Right lobe of liver (tissue), 6 donors: ENCODE results near the gene CGB2. TPM values are rescaled to one million over a fixed set of nuclear protein-coding genes. Genes with fewer than 3 reads are reported as not detected.

Experiments used
- ATAC-seq, 4 donors: fragments of 200-7000 bp; cut with Tn5 transposase; one replicate each; pipeline ENCODE4 v1.9.1; 2020; ENCODE audit warnings: mild to moderate bottlenecking in 4 of 4, moderate library complexity in 4 of 4
- DNase-seq, 3 donors: peaks; one replicate each; pipeline ENCODE4 v3.0.0-alpha.2; 2020
- H3K27ac ChIP-seq, 3 donors: fragments of 200-600 bp; one replicate each; pipeline ENCODE4 v1.8.0; 2022
- H3K27me3 ChIP-seq, 2 donors: fragments of 200-600 bp; one replicate each; pipeline ENCODE4 v1.8.0; 2022
- H3K36me3 ChIP-seq, 4 donors: fragments of 200-600 bp; sonication (generic) in 1 of 4; one replicate each; pipeline versions ENCODE4 v1.5.1 to v1.8.0; 2017 to 2022; ENCODE audit warnings: control low read depth in 1 of 4
- H3K4me1 ChIP-seq, 4 donors: fragments of 200-600 bp; sonication (generic) in 1 of 4; one replicate each; pipeline versions ENCODE4 v1.5.1 to v1.8.0; 2017 to 2022; ENCODE audit warnings: control low read depth in 1 of 4
- H3K4me3 ChIP-seq, 3 donors: fragments of 200-600 bp; one replicate each; pipeline ENCODE4 v1.8.0; 2022
- H3K9me3 ChIP-seq, 4 donors: fragments of 200-600 bp; sonication (generic) in 1 of 4; one replicate each; pipeline versions ENCODE4 v1.5.1 to v1.8.0; 2017 to 2022; ENCODE audit warnings: control low read depth in 1 of 4
- POLR2A ChIP-seq: fragments of 450-650 bp; IDR thresholded peaks from one replicate; pipeline ENCODE4 v1.6.1; 2017; ENCODE audit warnings: antibody characterized with exemption, mild to moderate bottlenecking
- WGBS: methylation state at CpG from one replicate; pipeline ENCODE4 v1.1.6; 2018; ENCODE audit warnings: low coverage, low lambda C conversion rate; ENCODE audit not compliant: insufficient coverage; ENCODE audit errors: missing lambda C conversion rate; 5-methylcytosine and 5-hydroxymethylcytosine counted together
- intact Hi-C, 2 donors: fragments of 100-400 bp; cut with DNase I; formaldehyde crosslinking; loops; one replicate each; pipeline versions ENCODE4 v1.11.2 to v1.14.1; 2022
- total RNA-seq, 6 experiments: library from RNA; depleted of rRNA in 2 of 6; stranded (reverse); fragments of >200 nt in 2 of 6; fragmentation: NEBNext Ultra II Directional in 3 of 6; extraction: Animal tissue kit (Norgen Biotek cat#: 25700) in 3 of 6; gene quantifications; one replicate each; pipeline versions ENCODE4 v1.1.0 to v1.2.4, GENCODE V29; 2016 to 2023
- TF ChIP-seq, protein P1 (sequence below), 4 donors: fragments of 200-600 bp in 3 of 4; fragments of 450-650 bp in 1 of 4; IDR thresholded peaks; one replicate each; pipeline versions ENCODE4 v1.5.1 to v1.8.0; 2016 to 2022; ENCODE audit warnings: antibody characterized with exemption in 4 of 4, mild to moderate bottlenecking in 2 of 4
- donor health status: DM: no; HTN: yes; CAD: no.
- donor health status: DM: no; HTN: no; CAD: no.
- donor health status: DM: no; HTN: no; CAD: no.
- donor health status: DM: no; HTN: yes; CAD: no.
- donor health status: DM: no; HTN: yes; CAD: no.

CGB2 gene
- total RNA-seq, 6 experiments from 2014 or later, result not detected

DNA sequence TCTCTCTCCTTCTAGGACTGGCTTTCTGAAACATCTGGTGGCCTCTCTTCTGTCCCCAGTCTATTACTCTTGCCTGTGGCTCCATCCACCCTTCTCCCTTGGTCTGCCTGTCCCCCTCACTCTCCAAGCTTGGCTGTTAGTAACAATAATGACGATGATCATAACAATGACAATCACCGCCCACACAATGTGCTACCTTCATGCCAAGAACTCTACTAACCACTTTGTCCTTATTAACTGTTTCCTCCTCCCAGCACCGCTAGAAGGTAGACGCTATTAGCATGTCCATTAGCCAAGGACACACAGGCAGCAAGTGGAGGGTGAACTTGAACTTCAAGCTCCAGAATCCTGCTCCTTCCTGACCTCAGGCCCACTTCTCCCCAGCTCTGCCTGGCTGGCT is 41.3 kb upstream of the CGB2 start:
- no peaks in the 10 kb centered on the region for H3K9me3 ChIP-seq
- 73% methylated on average over 4 of the region's 4 CpGs for WGBS
- H3K27me3 ChIP-seq, result no peaks in the 10 kb centered on the region
- no peak overlapping the region for H3K4me3 ChIP-seq
- DNase-seq (no peak), ATAC-seq (no peak)
- H3K27ac ChIP-seq, result no peak overlapping the region
- H3K4me1 ChIP-seq, result peaks cover 0 to 18% (median 11%) of the 10 kb centered on the region in 4 donors
- H3K36me3 ChIP-seq, result peaks cover 0 to 21% (median 0%) of the 10 kb centered on the region in 4 donors
- intact Hi-C loops, result no loop called here
- TF ChIP-seq, protein P1, sequence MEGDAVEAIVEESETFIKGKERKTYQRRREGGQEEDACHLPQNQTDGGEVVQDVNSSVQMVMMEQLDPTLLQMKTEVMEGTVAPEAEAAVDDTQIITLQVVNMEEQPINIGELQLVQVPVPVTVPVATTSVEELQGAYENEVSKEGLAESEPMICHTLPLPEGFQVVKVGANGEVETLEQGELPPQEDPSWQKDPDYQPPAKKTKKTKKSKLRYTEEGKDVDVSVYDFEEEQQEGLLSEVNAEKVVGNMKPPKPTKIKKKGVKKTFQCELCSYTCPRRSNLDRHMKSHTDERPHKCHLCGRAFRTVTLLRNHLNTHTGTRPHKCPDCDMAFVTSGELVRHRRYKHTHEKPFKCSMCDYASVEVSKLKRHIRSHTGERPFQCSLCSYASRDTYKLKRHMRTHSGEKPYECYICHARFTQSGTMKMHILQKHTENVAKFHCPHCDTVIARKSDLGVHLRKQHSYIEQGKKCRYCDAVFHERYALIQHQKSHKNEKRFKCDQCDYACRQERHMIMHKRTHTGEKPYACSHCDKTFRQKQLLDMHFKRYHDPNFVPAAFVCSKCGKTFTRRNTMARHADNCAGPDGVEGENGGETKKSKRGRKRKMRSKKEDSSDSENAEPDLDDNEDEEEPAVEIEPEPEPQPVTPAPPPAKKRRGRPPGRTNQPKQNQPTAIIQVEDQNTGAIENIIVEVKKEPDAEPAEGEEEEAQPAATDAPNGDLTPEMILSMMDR (IDR thresholded peaks at IDR 0.05), result no peak
- TF ChIP-seq POLR2A, result no peak

DNA sequence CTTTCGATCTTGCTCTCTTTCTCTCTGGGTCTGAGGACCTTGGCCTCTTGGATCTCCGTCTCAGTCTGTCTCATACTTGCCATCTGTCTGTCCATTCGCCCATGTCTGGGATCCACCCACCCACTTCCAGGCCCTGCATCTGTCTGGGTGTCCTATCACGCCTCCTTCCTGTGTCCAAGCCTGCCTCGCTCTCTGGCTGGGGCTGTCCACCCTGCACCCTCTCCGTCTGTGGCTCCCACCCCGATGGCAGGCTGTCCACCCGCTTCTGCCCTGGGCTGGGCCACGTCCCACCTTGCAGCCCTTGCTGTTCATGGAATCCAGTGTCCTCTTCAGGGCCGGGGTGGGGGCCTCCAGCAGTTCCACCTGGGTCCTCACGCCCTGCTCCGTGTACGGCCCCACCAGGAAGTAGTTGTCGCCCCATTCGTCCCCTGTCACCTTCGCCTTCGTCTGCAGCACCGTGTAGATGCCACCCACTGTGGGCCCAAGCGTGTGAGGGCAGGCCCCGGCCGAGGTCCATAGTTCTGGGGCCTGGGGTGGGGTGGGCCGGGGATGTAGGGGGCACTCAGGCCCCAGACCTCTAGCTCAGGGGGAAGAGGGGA is 40.6 kb upstream of the CGB2 start:
- no peak for DNase-seq
- Histone ChIP-seq H3K4me1 (peaks cover 0 to 18% (median 11%) of the 10 kb centered on the region in 4 donors), H3K27me3 (no peaks in the 10 kb centered on the region), H3K36me3 (peaks cover 0 to 14% (median 0%) of the 10 kb centered on the region in 4 donors), H3K27ac (no peak overlapping the region), H3K4me3 (no peak overlapping the region), H3K9me3 (no peaks in the 10 kb centered on the region)
- 89% methylated on average over 4 of the region's 22 CpGs for WGBS
- ATAC-seq, result no peak
- intact Hi-C loops, result no loop called here
- TF ChIP-seq POLR2A, result no peak
- TF ChIP-seq, protein P1 (IDR thresholded peaks at IDR 0.05), result no peak

DNA sequence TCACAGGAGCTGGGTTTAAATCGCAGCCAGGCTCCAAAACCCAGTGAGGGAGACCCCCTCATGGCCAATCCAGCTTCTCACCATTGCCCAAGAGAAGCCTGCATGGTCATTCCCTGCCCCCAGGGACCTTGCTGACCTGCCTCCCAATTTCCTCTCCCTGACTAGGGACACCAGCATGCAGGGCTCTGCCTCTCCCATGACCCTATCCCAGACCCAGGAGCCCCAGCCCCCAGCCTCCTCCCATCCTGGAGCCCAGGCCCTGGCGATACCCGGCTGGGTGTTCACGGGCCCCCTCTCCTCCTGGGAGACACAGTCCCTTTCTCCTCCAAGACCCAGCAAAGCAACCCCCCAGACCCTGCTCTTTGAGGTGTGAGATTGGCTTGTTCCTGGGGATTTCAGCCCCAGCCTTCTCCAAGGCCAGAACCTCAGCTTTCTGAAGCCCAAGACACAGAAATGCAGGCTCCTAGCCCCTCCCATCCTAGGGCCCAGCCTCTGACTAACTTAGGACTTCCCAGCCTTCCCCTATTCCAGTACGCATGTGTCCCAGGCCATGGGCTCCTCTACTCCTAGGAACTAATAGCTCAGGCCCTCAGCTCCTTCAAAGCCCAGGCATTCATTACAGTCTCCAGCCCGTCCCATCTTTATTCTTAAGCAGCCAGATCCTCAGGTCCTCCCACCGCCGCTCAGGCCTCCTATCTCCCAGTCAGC is 39.7 kb upstream of the CGB2 start:
- intact Hi-C loops, result no loop called here

DNA sequence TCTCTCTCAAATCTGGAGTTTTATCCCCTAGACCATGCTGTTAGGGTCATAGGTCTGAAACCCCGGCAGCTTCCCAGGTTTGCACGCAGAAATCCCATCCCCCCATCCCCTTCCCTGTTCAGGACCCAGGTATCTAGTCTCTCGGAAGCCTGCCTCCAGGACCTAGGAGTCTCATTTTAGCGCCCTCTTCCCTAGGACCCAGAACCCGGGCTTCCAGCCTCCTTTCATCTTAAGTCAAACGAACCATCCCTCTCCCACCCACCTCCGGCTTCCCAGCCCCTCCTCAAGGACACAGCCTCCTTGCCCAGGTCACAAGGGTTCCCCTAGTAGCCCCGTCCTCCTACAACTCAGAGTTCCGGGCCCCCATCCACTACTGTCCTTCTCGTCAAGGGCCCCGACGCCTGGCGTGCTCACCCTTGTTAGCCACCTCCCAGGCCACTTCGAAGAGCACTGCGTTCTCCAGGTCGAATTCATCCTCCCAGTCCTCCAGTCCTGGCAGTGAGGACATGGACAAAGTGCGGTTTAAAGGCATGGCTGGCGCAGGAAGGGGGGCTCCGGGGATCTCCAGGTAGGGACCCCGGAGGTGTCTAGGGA is 39.0 kb upstream of the CGB2 start:
- DNase-seq, result peak in 2 of 3 donors; percentile 55 to 61
- H3K4me1 ChIP-seq, result peaks cover 0 to 18% (median 11%) of the 10 kb centered on the region in 4 donors

More for the DNA sequence above, 39.7 kb upstream of the CGB2 start:
- DNase-seq (peak in 1 of 3 donors; percentile 54), ATAC-seq (peak in 3 of 4 donors; percentile 14 to 22 (median 16))
- H3K4me3 ChIP-seq, result peak overlapping the region; percentile 85 to 89 (median 87)
- H3K27me3 ChIP-seq, result no peaks in the 10 kb centered on the region
- H3K27ac ChIP-seq, result peak overlapping the region; percentile 94 to 99 (median 97)
- peaks cover 0 to 11% (median 0%) of the 10 kb centered on the region in 4 donors for H3K36me3 ChIP-seq
- TF ChIP-seq, protein P1 (IDR thresholded peaks at IDR 0.05), result no peak
- TF ChIP-seq POLR2A, result peak; percentile 14
- peaks cover 0 to 18% (median 11%) of the 10 kb centered on the region in 4 donors for H3K4me1 ChIP-seq
- WGBS, result 6% methylated on average over 5 of the region's 8 CpGs
- no peaks in the 10 kb centered on the region for H3K9me3 ChIP-seq

More for the DNA sequence above, 39.0 kb upstream of the CGB2 start:
- H3K36me3 ChIP-seq, result peaks cover 0 to 10% (median 0%) of the 10 kb centered on the region in 4 donors
- peak; percentile 1 to 3 (median 2) for ATAC-seq
- H3K4me3 ChIP-seq, result peak overlapping the region; percentile 85 to 89 (median 87)
- TF ChIP-seq, protein P1 (IDR thresholded peaks at IDR 0.05), result no peak
- no peak for TF ChIP-seq POLR2A
- peak overlapping the region; percentile 94 to 99 (median 97) for H3K27ac ChIP-seq
- no peaks in the 10 kb centered on the region for H3K27me3 ChIP-seq
- intact Hi-C loops, result no loop called here
- 0% methylated on average over 9 of the region's 20 CpGs for WGBS
- no peaks in the 10 kb centered on the region for H3K9me3 ChIP-seq
